A549 (cell line): ENCODE results near the gene TRMT11.

ENCODE experiments used
- CEBPB ChIP-seq, 2 experiments: fragments of >200 bp in 1 of 2; sonication (Bioruptor Twin) in 1 of 2; formaldehyde crosslinking in 1 of 2; IDR thresholded peaks; 2 replicates each; pipeline ENCODE4 v1.6.1; 2012 to 2016
- CHD2 ChIP-seq: fragments of 150-350 bp; IDR thresholded peaks from 2 replicates; pipeline ENCODE4 v1.6.1; 2014; ENCODE audit warnings: low read length; ENCODE audit not compliant: partially characterized antibody
- CTCF ChIP-seq: fragments of >200 bp; sonication (Bioruptor Twin); formaldehyde crosslinking; IDR thresholded peaks from 3 replicates; pipeline ENCODE4 v1.5.1; 2016
- POLR2A ChIP-seq: IDR thresholded peaks from 2 replicates; pipeline ENCODE4 v1.6.1; 2012; ENCODE audit warnings: mild to moderate bottlenecking, low read length
- POLR2AphosphoS2 ChIP-seq: conservative IDR thresholded peaks from 2 replicates; pipeline ENCODE4 v1.6.1; 2012; ENCODE audit warnings: low read length, improper control_type of control experiment, inconsistent platforms
- SMC3 ChIP-seq: fragments of >200 bp; sonication (Bioruptor Twin); formaldehyde crosslinking; IDR thresholded peaks from 3 replicates; pipeline ENCODE4 v1.6.1; 2018; ENCODE audit warnings: inconsistent platforms

- no peak for TF ChIP-seq CHD2
- no peak for TF ChIP-seq CTCF
- no peak for TF ChIP-seq CEBPB (IDR thresholded peaks at IDR 0.05)
- no peak for TF ChIP-seq POLR2AphosphoS2
- no peak for TF ChIP-seq SMC3
- TF ChIP-seq POLR2A, result no peak
Measured at GRCh38 chr6:126007800-126008199, 21.5 kb downstream of the TRMT11 start.
